NB4 (cell line): ENCODE measurements around the gene CLEC10A.

Experiments used
- CTCF ChIP-seq: IDR thresholded peaks from one replicate; pipeline ENCODE4 v1.5.1; 2012; ENCODE audit warnings: low read depth, low read length
- POLR2A ChIP-seq: IDR thresholded peaks from 2 replicates; pipeline ENCODE4 v1.6.1; 2011; ENCODE audit warnings: mild to moderate bottlenecking; ENCODE audit not compliant: insufficient read length; ENCODE audit errors: extremely low read depth

DNA sequence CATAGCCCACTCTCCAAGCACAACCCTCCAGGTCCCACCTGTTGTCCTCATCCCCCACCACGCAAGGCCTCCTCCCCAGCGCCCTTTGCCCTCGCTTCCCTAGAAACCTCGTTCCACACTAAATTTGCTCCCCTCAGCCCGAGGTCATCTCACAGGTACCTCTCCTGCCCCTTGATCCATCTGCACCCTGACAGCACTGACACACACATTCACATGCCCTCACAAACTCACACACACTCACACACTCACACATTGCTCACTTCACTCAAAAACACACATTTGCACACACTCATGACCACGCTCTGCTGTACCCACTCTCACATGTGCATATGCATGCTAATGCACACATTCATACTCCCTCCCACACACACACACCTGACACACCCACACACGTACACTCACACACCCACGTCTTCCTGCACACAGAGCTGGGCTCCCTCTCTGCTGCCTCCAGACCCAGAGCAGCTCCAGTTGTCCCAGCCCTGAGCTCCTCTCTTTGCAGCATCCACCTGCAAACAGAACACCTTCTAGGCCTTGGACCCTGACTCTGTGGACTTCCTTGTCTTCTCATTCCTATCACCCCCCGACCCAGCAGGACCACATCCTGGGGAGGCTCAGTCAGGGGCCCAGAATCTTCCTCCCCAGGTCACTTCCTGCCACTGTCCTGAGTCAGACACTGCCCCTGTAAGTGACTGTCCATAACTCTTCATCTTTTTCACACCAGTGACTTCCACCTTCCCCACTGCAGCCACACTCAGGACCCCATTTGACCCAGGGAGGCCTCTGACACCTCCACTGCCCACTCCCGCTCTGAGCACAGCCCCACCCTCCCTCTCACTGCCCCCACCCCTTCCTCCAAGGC lies 29.6 kb upstream of the CLEC10A start:
- TF ChIP-seq CTCF: no peak
- no peak for TF ChIP-seq POLR2A
